RWPE1 (cell line): ENCODE results near the gene MINDY2.

Source experiments
- CTCF ChIA-PET: fragments of 350-600 bp; sonication (Branson Sonifier 250); formaldehyde crosslinking; extraction: SDS; loops from one replicate; lab custom pipeline; 2021; lab: Yijun Ruan, JAX
- POLR2A ChIA-PET: fragments of 400-600 bp; formaldehyde crosslinking; extraction: SDS; loops from one replicate; lab custom pipeline; 2020; ENCODE audit warnings: antibody characterized with exemption; ENCODE audit not compliant: low non-redundant PET; lab: Yijun Ruan, JAX
- DNase-seq: peaks from one replicate; pipeline ENCODE4 v3.0.0; 2012; ENCODE audit warnings: low spot score
- H3K27ac ChIP-seq: fragments of 450-650 bp; 2 replicates; pipeline ENCODE4 v1.5.1; 2017
- TF ChIP-seq, protein P1 (sequence below): fragments of 450-650 bp; conservative IDR thresholded peaks from 2 replicates; pipeline ENCODE4 v1.5.1; 2017; ENCODE audit warnings: low read depth, mild to moderate bottlenecking

The MINDY2 gene

DNA sequence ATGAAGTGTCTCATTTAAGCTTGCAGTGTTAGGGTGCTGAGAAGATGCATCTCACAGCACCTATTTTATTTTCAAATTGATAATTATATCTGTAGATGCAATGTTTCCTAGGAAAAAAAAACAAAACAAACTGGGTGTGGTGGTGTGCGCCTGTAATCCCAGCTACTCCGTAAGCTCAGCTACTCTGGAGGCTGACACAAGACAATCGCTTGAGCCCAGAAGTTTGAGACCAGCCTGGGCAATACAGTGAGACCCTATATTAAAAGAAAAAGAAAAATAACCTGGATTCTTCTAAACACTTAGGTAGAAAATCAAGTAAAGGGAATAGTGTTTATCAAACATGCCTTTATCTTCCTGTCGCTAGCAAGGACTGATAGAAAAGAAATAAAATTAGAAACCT lies 1.9 kb downstream of the MINDY2 start:
- DNase-seq = no peak
- ChIA-PET POLR2A (no interaction called here), CTCF (interaction anchor here (1.2 kb wide), 1 partner anchor 51 kb away, joined by 4 read pairs; no protein-coding TSS in a partner anchor)
- no peak overlapping the region for H3K27ac ChIP-seq
- TF ChIP-seq, protein P1, sequence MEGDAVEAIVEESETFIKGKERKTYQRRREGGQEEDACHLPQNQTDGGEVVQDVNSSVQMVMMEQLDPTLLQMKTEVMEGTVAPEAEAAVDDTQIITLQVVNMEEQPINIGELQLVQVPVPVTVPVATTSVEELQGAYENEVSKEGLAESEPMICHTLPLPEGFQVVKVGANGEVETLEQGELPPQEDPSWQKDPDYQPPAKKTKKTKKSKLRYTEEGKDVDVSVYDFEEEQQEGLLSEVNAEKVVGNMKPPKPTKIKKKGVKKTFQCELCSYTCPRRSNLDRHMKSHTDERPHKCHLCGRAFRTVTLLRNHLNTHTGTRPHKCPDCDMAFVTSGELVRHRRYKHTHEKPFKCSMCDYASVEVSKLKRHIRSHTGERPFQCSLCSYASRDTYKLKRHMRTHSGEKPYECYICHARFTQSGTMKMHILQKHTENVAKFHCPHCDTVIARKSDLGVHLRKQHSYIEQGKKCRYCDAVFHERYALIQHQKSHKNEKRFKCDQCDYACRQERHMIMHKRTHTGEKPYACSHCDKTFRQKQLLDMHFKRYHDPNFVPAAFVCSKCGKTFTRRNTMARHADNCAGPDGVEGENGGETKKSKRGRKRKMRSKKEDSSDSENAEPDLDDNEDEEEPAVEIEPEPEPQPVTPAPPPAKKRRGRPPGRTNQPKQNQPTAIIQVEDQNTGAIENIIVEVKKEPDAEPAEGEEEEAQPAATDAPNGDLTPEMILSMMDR = no peak

DNA sequence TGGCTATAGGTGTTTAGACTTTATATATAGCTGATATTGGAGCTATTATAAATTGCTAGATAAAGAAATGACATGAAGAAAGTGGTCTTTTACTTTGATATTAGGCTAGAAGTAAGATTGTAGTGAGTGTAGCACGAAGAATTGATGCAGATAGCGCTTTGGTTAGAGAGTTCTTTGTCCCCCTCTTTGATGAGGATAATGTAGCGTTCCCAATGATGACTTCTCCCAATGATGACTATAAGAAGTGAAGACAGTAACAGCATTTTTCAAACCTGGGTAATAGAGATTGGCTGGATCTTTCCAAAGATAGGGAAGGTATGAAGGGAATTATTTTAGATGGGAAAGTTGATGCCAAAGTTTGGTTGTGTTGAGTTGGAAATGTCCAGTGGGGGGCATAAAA lies 4.3 kb downstream of the MINDY2 start:
- CTCF ChIA-PET = no interaction called here
- no peak overlapping the region for H3K27ac ChIP-seq
- POLR2A ChIA-PET = no interaction called here
- TF ChIP-seq, protein P1 = no peak
- DNase-seq = no peak

DNA sequence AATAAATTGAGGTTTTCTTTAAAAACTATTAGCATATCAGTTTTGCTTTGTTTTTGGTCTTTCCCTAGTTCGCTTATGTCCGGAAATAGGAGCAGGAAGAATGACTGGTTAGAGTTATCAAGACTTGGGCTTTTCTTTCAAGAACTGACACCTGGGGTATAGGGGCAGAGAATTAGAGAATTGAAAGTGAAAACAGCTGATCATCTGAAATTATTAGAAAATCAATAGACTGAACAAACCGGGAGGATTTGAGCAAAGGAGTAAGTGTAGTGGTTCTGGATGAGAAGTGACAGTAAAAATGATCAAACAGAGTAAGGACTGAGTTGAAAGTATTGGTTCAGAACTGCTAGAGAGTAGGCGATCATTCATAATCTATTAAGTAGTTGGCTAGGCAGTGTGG lies 6.0 kb downstream of the MINDY2 start:
- POLR2A ChIA-PET = no interaction called here
- TF ChIP-seq, protein P1 = no peak
- no peak overlapping the region for H3K27ac ChIP-seq
- no peak for DNase-seq
- CTCF ChIA-PET = interaction anchor here (0.6 kb wide), 1 partner anchor 542 kb away, joined by 4 read pairs; no protein-coding TSS in a partner anchor

DNA sequence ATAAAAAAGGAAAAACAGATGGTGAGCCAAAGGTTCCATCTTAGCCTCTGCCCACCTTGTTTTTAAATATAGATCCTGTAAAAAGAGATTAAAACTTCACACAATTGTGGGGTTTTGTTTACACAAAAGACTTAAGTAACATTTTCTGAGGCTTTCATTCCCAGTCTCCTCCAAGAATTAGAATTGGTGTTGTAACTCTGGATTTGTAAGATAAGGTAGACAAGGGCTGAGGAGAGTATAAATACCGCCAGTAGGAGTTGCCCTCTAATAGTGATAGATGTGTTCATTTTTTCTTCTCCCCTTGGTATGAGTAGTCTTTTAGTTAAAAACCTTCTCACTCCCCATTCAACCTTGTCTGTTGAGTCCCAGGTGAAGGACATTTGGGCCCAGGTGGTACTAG lies 8.5 kb downstream of the MINDY2 start:
- TF ChIP-seq, protein P1 = no peak

DNA sequence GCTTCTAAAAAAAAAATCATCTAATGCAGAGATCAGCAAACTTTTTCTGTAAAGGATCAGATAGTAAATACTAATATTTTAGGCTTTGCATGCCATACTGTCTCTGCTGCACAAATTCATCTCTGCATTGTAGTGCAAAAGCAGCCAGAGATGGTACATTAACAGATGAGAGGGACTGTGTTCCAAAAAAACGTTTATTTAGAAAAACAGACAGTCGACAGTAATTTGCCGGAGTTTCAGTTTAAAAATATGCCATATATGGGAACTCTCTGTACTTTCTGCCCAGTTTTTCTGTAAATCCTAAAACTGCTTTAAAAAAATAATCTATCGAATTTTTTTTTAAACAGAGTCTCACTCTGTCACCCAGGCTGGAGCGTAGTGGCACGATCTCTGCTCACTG lies 14.3 kb downstream of the MINDY2 start:
- TF ChIP-seq, protein P1 = no peak
- ChIA-PET POLR2A (no interaction called here), CTCF (no interaction called here)
- DNase-seq = no peak
- no peak overlapping the region for H3K27ac ChIP-seq

More for the DNA sequence above, 8.5 kb downstream of the MINDY2 start:
- no peak for DNase-seq
- no peak overlapping the region for H3K27ac ChIP-seq
- ChIA-PET CTCF (interaction anchor here (0.5 kb wide), 1 partner anchor 32 kb away, joined by 4 read pairs; no protein-coding TSS in a partner anchor), POLR2A (no interaction called here)

DNA sequence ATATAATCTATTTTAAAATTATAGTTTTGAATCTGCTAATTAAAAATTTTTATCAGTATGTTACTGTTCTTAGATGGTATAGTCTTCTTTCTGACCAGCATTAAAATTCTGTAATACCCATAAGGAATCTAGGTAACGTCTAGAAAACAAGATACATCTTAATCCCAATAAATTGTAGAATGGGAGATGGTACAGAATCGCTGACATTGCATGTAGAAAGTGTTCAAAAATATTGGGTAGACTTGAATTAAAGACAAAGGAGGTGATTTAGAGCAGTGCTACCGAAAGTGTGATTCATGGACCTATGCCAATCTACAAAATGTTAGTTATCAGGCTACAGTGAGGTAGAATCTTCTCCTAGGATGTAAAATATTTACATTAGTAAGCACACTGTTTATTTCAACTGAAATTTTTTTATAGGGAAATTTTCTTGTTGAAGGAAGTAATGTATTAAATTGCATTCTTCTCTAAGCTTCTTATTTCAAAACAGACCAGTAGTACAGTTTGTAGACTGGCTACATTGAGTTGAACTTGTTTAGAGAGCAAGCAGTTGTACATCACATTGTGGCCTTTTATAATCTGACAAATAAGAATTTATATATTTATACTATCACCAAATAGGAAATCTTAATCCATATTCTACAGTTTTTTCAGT lies 17.1 kb downstream of the MINDY2 start:
- ChIA-PET CTCF (no interaction called here), POLR2A (interaction anchor here (0.6 kb wide), 1 partner anchor 257 kb away, joined by 4 read pairs; no protein-coding TSS in a partner anchor)
- TF ChIP-seq, protein P1 = no peak
- no peak for DNase-seq
- H3K27ac ChIP-seq = no peak overlapping the region
